Liver (tissue), 3 donors: Measurements from ENCODE around the gene WDR37.

Experiments
- CTCF ChIP-seq: fragments of 150-350 bp; IDR thresholded peaks from 2 replicates; pipeline ENCODE4 v1.5.1; 2017; ENCODE audit warnings: improper control_type of control experiment, low read depth, low read length; ENCODE audit not compliant: missing input control
- EGR1 ChIP-seq, 2 donors: IDR thresholded peaks; 2 replicates each; pipeline ENCODE4 v1.6.1; 2016 to 2018; ENCODE audit warnings: antibody characterized with exemption in 2 of 2, low read depth in 2 of 2
- FOXA1 ChIP-seq: IDR thresholded peaks from 2 replicates; pipeline ENCODE4 v1.6.1; 2016; ENCODE audit warnings: antibody characterized with exemption
- MAX ChIP-seq: IDR thresholded peaks from 2 replicates; pipeline ENCODE4 v1.6.1; 2016; ENCODE audit warnings: antibody characterized with exemption
- REST ChIP-seq: IDR thresholded peaks from 2 replicates; pipeline ENCODE4 v1.6.1; 2016; ENCODE audit warnings: antibody characterized with exemption, mild to moderate bottlenecking
- SP1 ChIP-seq: IDR thresholded peaks from 2 replicates; pipeline ENCODE4 v1.6.1; 2018; ENCODE audit warnings: antibody characterized with exemption, mild to moderate bottlenecking
- YY1 ChIP-seq: IDR thresholded peaks from 2 replicates; pipeline ENCODE4 v1.6.1; 2016; ENCODE audit warnings: antibody characterized with exemption, mild to moderate bottlenecking
- donor health status: healthy.
- donor health status: healthy.

- TF ChIP-seq CTCF = no peak
- TF ChIP-seq FOXA1 = no peak
- TF ChIP-seq MAX = no peak
- no peak for TF ChIP-seq SP1
- no peak for TF ChIP-seq EGR1 (IDR thresholded peaks at IDR 0.05; ENCODE audit: low read depth in 2 of 2)
- no peak for TF ChIP-seq REST
- no peak for TF ChIP-seq YY1
Measured at GRCh38 chr10:1153805-1154351, 97.7 kb downstream of the WDR37 start.
